ENCODE data around the gene GPR158.

Gene GPR158

DNA sequence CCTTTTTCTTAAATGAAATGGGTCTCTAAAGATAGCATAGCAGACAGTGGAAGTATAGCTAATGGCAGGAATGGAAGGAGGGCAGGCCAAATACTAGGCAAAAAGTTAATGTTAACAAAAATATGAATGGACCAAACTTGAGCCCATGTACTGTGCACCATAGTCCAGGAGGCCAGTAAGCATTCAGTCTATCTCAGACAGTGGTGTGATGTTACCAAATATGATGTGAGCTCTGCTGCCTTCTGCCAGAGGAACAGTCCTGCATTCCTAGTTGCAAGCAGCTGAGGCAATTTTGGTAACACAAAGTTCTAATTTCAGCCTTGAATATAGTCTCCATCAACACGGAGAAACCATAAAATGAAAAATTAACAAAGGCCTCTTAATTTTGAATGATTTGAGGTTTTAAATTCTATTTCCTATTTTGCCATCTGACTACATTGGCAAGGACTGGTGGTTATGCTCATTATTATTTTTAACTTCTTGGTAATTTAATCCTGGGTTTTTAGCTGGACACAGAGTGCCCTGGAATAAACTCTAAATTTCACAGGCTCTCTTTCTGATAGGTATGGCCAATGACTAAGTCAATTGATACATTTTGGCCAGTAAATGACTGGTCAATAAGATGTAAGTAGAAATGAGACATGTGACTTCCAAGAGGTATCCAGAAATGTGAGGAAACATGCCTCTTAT lies 442.2 kb downstream of the GPR158 start:
- Histone ChIP-seq H3K4me2 (ENCODE audit: low read length) (no peak overlapping the region), H3K4me1 (ENCODE audit: control insufficient read depth, low read length) (no peaks in the 10 kb centered on the region), H3K9me3 (ENCODE audit: control insufficient read depth, insufficient read depth, low read length) (no peaks in the 10 kb centered on the region), H4K20me1 (ENCODE audit: control insufficient read depth, insufficient read depth, low read depth, low read length) (no peaks in the 10 kb centered on the region), H3K27me3 (ENCODE audit: control insufficient read depth, low read length) (no peaks in the 10 kb centered on the region), H3K9me2 (replicated peaks; ENCODE audit: control insufficient read depth, low read length) (no peaks in the 10 kb centered on the region), H3F3A (ENCODE audit: control insufficient read depth, insufficient read depth) (no peaks in the 10 kb centered on the region), H3K27ac (ENCODE audit: low read depth, low read length) (no peak overlapping the region), H3K79me2 (ENCODE audit: control insufficient read depth, low read length) (no peaks in the 10 kb centered on the region), H3K36me3 (ENCODE audit: control insufficient read depth, low read length) (no peaks in the 10 kb centered on the region), H3K4me3 (ENCODE audit: low read length) (no peak overlapping the region)
- TF ChIP-seq, protein P1, sequence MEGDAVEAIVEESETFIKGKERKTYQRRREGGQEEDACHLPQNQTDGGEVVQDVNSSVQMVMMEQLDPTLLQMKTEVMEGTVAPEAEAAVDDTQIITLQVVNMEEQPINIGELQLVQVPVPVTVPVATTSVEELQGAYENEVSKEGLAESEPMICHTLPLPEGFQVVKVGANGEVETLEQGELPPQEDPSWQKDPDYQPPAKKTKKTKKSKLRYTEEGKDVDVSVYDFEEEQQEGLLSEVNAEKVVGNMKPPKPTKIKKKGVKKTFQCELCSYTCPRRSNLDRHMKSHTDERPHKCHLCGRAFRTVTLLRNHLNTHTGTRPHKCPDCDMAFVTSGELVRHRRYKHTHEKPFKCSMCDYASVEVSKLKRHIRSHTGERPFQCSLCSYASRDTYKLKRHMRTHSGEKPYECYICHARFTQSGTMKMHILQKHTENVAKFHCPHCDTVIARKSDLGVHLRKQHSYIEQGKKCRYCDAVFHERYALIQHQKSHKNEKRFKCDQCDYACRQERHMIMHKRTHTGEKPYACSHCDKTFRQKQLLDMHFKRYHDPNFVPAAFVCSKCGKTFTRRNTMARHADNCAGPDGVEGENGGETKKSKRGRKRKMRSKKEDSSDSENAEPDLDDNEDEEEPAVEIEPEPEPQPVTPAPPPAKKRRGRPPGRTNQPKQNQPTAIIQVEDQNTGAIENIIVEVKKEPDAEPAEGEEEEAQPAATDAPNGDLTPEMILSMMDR (IDR thresholded peaks at IDR 0.05; ENCODE audit: low read depth, low read length, poor library complexity, severe bottlenecking): no peak
- no peak for TF ChIP-seq EZH2phosphoT487 (IDR thresholded peaks at IDR 0.05; ENCODE audit: borderline replicate concordance, low read length)

DNA sequence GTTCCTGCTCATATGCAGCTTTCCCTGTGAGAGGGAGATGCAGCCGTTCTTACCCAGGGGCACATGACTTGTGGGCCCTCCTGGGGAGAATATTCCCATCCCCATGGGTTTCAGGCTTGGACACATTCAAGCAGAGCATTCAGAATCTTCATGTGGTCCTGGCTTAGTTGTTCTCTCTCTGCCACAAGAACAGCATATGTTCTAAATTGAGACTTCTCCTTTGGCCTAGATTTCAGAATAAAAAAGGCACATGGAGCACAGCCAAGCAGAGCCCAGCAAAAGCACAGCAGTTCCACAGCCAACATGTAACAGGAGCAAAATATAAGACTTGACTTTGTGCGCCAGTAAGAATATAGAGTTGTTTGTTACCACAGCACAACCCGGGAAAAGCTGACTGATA lies 452.8 kb downstream of the GPR158 start:
- H3K4me3 ChIP-seq (ENCODE audit: low read length): no peak overlapping the region
- H3K4me2 ChIP-seq (ENCODE audit: low read length): no peak overlapping the region
- no peak for TF ChIP-seq EZH2phosphoT487 (IDR thresholded peaks at IDR 0.05; ENCODE audit: borderline replicate concordance, low read length)
- TF ChIP-seq, protein P1 (IDR thresholded peaks at IDR 0.05; ENCODE audit: low read depth, low read length, poor library complexity, severe bottlenecking): no peak
- H3K36me3 ChIP-seq (ENCODE audit: control insufficient read depth, low read length): no peaks in the 10 kb centered on the region
- no peaks in the 10 kb centered on the region for H3K9me2 ChIP-seq (replicated peaks; ENCODE audit: control insufficient read depth, low read length)
- no peaks in the 10 kb centered on the region for H4K20me1 ChIP-seq (ENCODE audit: control insufficient read depth, insufficient read depth, low read depth, low read length)
- no peak overlapping the region for H3K27ac ChIP-seq (ENCODE audit: low read depth, low read length)
- H3K27me3 ChIP-seq (ENCODE audit: control insufficient read depth, low read length): no peaks in the 10 kb centered on the region
- no peaks in the 10 kb centered on the region for H3K4me1 ChIP-seq (ENCODE audit: control insufficient read depth, low read length)
- H3F3A ChIP-seq (ENCODE audit: control insufficient read depth, insufficient read depth): no peaks in the 10 kb centered on the region
- no peaks in the 10 kb centered on the region for H3K9me3 ChIP-seq (ENCODE audit: control insufficient read depth, insufficient read depth, low read length)
- H3K79me2 ChIP-seq (ENCODE audit: control insufficient read depth, low read length): no peaks in the 10 kb centered on the region

DNA sequence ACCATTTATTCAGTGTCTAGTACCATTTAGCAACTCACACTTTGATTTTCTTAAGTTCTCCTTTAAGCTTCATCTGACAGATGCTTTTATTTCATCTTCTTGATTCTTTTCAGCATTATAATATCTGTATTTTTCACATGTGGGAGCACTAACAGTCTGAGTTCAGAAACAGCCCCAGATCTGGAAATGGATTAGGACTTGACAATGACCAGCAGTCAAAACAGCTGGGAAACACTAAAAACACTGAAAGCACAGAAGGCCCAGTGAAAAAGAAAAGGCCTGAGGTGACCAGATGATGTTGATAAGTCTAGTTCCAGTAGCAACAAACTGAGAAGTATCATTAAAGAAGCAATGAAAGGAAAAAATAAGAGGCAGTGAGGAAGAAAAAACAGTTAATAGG lies 454.5 kb downstream of the GPR158 start:
- TF ChIP-seq, protein P1 (IDR thresholded peaks at IDR 0.05; ENCODE audit: low read depth, low read length, poor library complexity, severe bottlenecking): no peak
- no peak for TF ChIP-seq EZH2phosphoT487 (IDR thresholded peaks at IDR 0.05; ENCODE audit: borderline replicate concordance, low read length)
- H3K4me3 ChIP-seq (ENCODE audit: low read length): no peak overlapping the region
- no peaks in the 10 kb centered on the region for H3K9me2 ChIP-seq (replicated peaks; ENCODE audit: control insufficient read depth, low read length)
- no peaks in the 10 kb centered on the region for H3K79me2 ChIP-seq (ENCODE audit: control insufficient read depth, low read length)
- no peaks in the 10 kb centered on the region for H3F3A ChIP-seq (ENCODE audit: control insufficient read depth, insufficient read depth)
- no peaks in the 10 kb centered on the region for H3K9me3 ChIP-seq (ENCODE audit: control insufficient read depth, insufficient read depth, low read length)
- no peak overlapping the region for H3K4me2 ChIP-seq (ENCODE audit: low read length)
- no peaks in the 10 kb centered on the region for H4K20me1 ChIP-seq (ENCODE audit: control insufficient read depth, insufficient read depth, low read depth, low read length)
- H3K4me1 ChIP-seq (ENCODE audit: control insufficient read depth, low read length): no peaks in the 10 kb centered on the region
- H3K27ac ChIP-seq (ENCODE audit: low read depth, low read length): no peak overlapping the region
- no peaks in the 10 kb centered on the region for H3K36me3 ChIP-seq (ENCODE audit: control insufficient read depth, low read length)
- H3K27me3 ChIP-seq (ENCODE audit: control insufficient read depth, low read length): no peaks in the 10 kb centered on the region
